ENCODE measurements around the gene TSSK2.

The TSSK2 gene

GRCh38 chr22:19166421-19166820, 35.3 kb downstream of the TSSK2 start:
- Histone ChIP-seq H3K9me2 (ENCODE audit: low read depth, low read length) (no peaks in the 10 kb centered on the region), H3K27me3 (ENCODE audit: insufficient read depth, low read length) (peaks cover 13% of the 10 kb centered on the region), H3K4me2 (ENCODE audit: low read length) (no peak overlapping the region), H2AFZ (ENCODE audit: low read length) (no peak overlapping the region), H3K36me3 (ENCODE audit: insufficient read depth, low read length) (no peaks in the 10 kb centered on the region; the same call in 1 of the 2 replicates), H3K4me3 (ENCODE audit: low read depth, low read length, poor library complexity, severe bottlenecking) (no peak overlapping the region), H3K9ac (ENCODE audit: low read length) (no peak overlapping the region), H3K79me2 (ENCODE audit: insufficient read depth, low read length) (no peaks in the 10 kb centered on the region), H3K4me1 (ENCODE audit: insufficient read depth, low read length, severe bottlenecking) (peaks cover 9% of the 10 kb centered on the region), H3F3A (ENCODE audit: insufficient read depth, low read length) (no peaks in the 10 kb centered on the region), H3K9me3 (ENCODE audit: low read length) (no peaks in the 10 kb centered on the region), H3K27ac (ENCODE audit: low read depth, low read length, poor library complexity, severe bottlenecking) (no peak overlapping the region), H4K20me1 (ENCODE audit: insufficient read depth, low read length) (no peaks in the 10 kb centered on the region)
- TF ChIP-seq CTCF (IDR thresholded peaks at IDR 0.05; ENCODE audit: low read length) (no peak), EZH2 (IDR thresholded peaks at IDR 0.05; ENCODE audit: borderline replicate concordance, low read length) (no peak)

GRCh38 chr22:19167106-19167869, 36.2 kb downstream of the TSSK2 start:
- TF ChIP-seq CTCF (IDR thresholded peaks at IDR 0.05; ENCODE audit: low read length) (no peak), EZH2 (IDR thresholded peaks at IDR 0.05; ENCODE audit: borderline replicate concordance, low read length) (no peak)
- no peak overlapping the region for H3K4me3 ChIP-seq (ENCODE audit: low read depth, low read length, poor library complexity, severe bottlenecking)
- no peaks in the 10 kb centered on the region; the same call in 1 of the 2 replicates for H3K36me3 ChIP-seq (ENCODE audit: insufficient read depth, low read length)
- H3K27ac ChIP-seq (ENCODE audit: low read depth, low read length, poor library complexity, severe bottlenecking) = no peak overlapping the region
- H3K4me2 ChIP-seq (ENCODE audit: low read length) = no peak overlapping the region
- no peak overlapping the region for H3K9ac ChIP-seq (ENCODE audit: low read length)
- H3K9me3 ChIP-seq (ENCODE audit: low read length) = no peaks in the 10 kb centered on the region
- no peaks in the 10 kb centered on the region for H3F3A ChIP-seq (ENCODE audit: insufficient read depth, low read length)
- peaks cover 7% of the 10 kb centered on the region for H3K79me2 ChIP-seq (ENCODE audit: insufficient read depth, low read length)
- no peaks in the 10 kb centered on the region for H3K9me2 ChIP-seq (ENCODE audit: low read depth, low read length)
- no peaks in the 10 kb centered on the region for H4K20me1 ChIP-seq (ENCODE audit: insufficient read depth, low read length)
- peaks cover 13% of the 10 kb centered on the region for H3K27me3 ChIP-seq (ENCODE audit: insufficient read depth, low read length)
- no peak overlapping the region for H2AFZ ChIP-seq (ENCODE audit: low read length)
- H3K4me1 ChIP-seq (ENCODE audit: insufficient read depth, low read length, severe bottlenecking) = peaks cover 11% of the 10 kb centered on the region

GRCh38 chr22:19168088-19168890, 37.2 kb downstream of the TSSK2 start:
- Histone ChIP-seq H3K9me3 (ENCODE audit: low read length) (no peaks in the 10 kb centered on the region), H3K9ac (ENCODE audit: low read length) (no peak overlapping the region), H3K79me2 (ENCODE audit: insufficient read depth, low read length) (peaks cover 13% of the 10 kb centered on the region), H3F3A (ENCODE audit: insufficient read depth, low read length) (no peaks in the 10 kb centered on the region), H3K27ac (ENCODE audit: low read depth, low read length, poor library complexity, severe bottlenecking) (no peak overlapping the region), H4K20me1 (ENCODE audit: insufficient read depth, low read length) (no peaks in the 10 kb centered on the region), H3K4me3 (ENCODE audit: low read depth, low read length, poor library complexity, severe bottlenecking) (no peak overlapping the region), H3K4me1 (ENCODE audit: insufficient read depth, low read length, severe bottlenecking) (peaks cover 21% of the 10 kb centered on the region), H3K27me3 (ENCODE audit: insufficient read depth, low read length) (peaks cover 13% of the 10 kb centered on the region), H3K4me2 (ENCODE audit: low read length) (no peak overlapping the region), H3K36me3 (ENCODE audit: insufficient read depth, low read length) (no peaks in the 10 kb centered on the region; the same call in 1 of the 2 replicates), H3K9me2 (ENCODE audit: low read depth, low read length) (no peaks in the 10 kb centered on the region), H2AFZ (ENCODE audit: low read length) (no peak overlapping the region)
- no peak for TF ChIP-seq EZH2 (IDR thresholded peaks at IDR 0.05; ENCODE audit: borderline replicate concordance, low read length)

Data from OCI-LY1 (cell line).